CD14-positive monocyte (primary cell): Measurements from ENCODE around the gene BACH1. TPM values are rescaled to one million over a fixed set of nuclear protein-coding genes. Genes with fewer than 3 reads are reported as not detected.

ENCODE experiments used
- DNase-seq, 3 donors: peaks; one replicate each; pipeline ENCODE4 v3.0.0-alpha.2; 2011 to 2022
- H2AFZ ChIP-seq: 2 replicates; pipeline ENCODE4 v1.6.0; 2012; ENCODE audit warnings: mild to moderate bottlenecking, low read depth, low read length, inconsistent platforms; ENCODE audit not compliant: insufficient read depth, poor library complexity, severe bottlenecking
- H3K27ac ChIP-seq, 2 donors: 1 replicate in 1 of 2; 2 replicates in 1 of 2; pipeline ENCODE4 v1.5.1; 2012 to 2013; ENCODE audit warnings: low read length in 2 of 2, control low read depth in 1 of 2, inconsistent platforms in 1 of 2, low read depth in 1 of 2, mild to moderate bottlenecking in 1 of 2
- H3K27me3 ChIP-seq, 2 donors: one replicate each; pipeline versions ENCODE4 v1.6.0 to v1.6.1; 2011 to 2013; ENCODE audit warnings: low read length in 2 of 2; ENCODE audit not compliant: control insufficient read depth in 2 of 2, insufficient read depth in 2 of 2
- H3K36me3 ChIP-seq, 2 donors: replicated peaks in 1 of 2; 1 replicate in 1 of 2; 2 replicates in 1 of 2; pipeline versions ENCODE4 v1.5.1 to v1.6.1; 2012 to 2013; ENCODE audit warnings: low read length in 2 of 2, control low read depth in 1 of 2, inconsistent platforms in 1 of 2, mild to moderate bottlenecking in 1 of 2; ENCODE audit not compliant: insufficient read depth in 2 of 2, control insufficient read depth in 1 of 2
- H3K4me1 ChIP-seq, 2 donors: 1 replicate in 1 of 2; 2 replicates in 1 of 2; pipeline versions ENCODE4 v1.5.1 to v1.6.1; 2012 to 2013; ENCODE audit warnings: low read length in 2 of 2, control low read depth in 1 of 2, inconsistent platforms in 1 of 2, mild to moderate bottlenecking in 1 of 2, moderate library complexity in 1 of 2; ENCODE audit not compliant: insufficient read depth in 2 of 2, control insufficient read depth in 1 of 2
- H3K4me2 ChIP-seq: replicated peaks from 2 replicates; pipeline ENCODE3; 2012; ENCODE audit warnings: low read length, moderate library complexity, mild to moderate bottlenecking; ENCODE audit not compliant: poor library complexity, severe bottlenecking; ENCODE audit errors: extremely low read depth
- H3K4me3 ChIP-seq, 3 experiments: fragments of 200-600 bp in 1 of 3; sonication (generic) in 1 of 3; replicated peaks in 1 of 3; 1 replicate in 2 of 3; 2 replicates in 1 of 3; pipeline ENCODE4 v1.5.1; 2011 to 2013; ENCODE audit warnings: low read length in 3 of 3, mild to moderate bottlenecking in 3 of 3, control low read depth in 2 of 3, low read depth in 2 of 3, inconsistent platforms in 1 of 3, moderate library complexity in 1 of 3
- H3K79me2 ChIP-seq: 2 replicates; pipeline ENCODE4 v1.6.0; 2012; ENCODE audit warnings: mild to moderate bottlenecking, control low read depth, inconsistent platforms, low read length, moderate library complexity; ENCODE audit not compliant: insufficient read depth
- H3K9ac ChIP-seq: 2 replicates; pipeline ENCODE4 v1.6.0; 2017; ENCODE audit warnings: low read length, mild to moderate bottlenecking; ENCODE audit not compliant: insufficient read depth, poor library complexity, severe bottlenecking
- H3K9me3 ChIP-seq, 2 donors: replicated peaks in 1 of 2; 1 replicate in 1 of 2; 2 replicates in 1 of 2; pipeline versions ENCODE4 v1.5.1 to v1.6.1; 2012 to 2013; ENCODE audit warnings: low read length in 2 of 2, control low read depth in 1 of 2; ENCODE audit not compliant: control insufficient read depth in 1 of 2, insufficient read depth in 1 of 2
- H4K20me1 ChIP-seq: 2 replicates; pipeline ENCODE4 v1.6.0; 2012; ENCODE audit warnings: mild to moderate bottlenecking, low read length, control low read depth, moderate library complexity; ENCODE audit not compliant: insufficient read depth
- H3K27ac Mint-ChIP-seq, 7 donors: one replicate each; pipeline ENCODE4 v1.8.0; 2020; ENCODE audit warnings: mild to moderate bottlenecking in 7 of 7, mixed read lengths in 7 of 7, moderate library complexity in 6 of 7, inconsistent platforms in 2 of 7
- H3K27me3 Mint-ChIP-seq, 3 donors: one replicate each; pipeline ENCODE4 v1.8.0; 2021 to 2022; ENCODE audit warnings: low read depth in 3 of 3, mild to moderate bottlenecking in 3 of 3, mixed read lengths in 3 of 3, moderate library complexity in 3 of 3, inconsistent platforms in 1 of 3
- H3K36me3 Mint-ChIP-seq, 2 donors: one replicate each; pipeline ENCODE4 v1.8.0; 2020; ENCODE audit warnings: mixed read lengths in 2 of 2, inconsistent platforms in 1 of 2, mild to moderate bottlenecking in 1 of 2
- H3K4me1 Mint-ChIP-seq: one replicate; pipeline ENCODE4 v1.8.0; 2020; ENCODE audit warnings: mild to moderate bottlenecking, mixed read lengths
- H3K4me3 Mint-ChIP-seq, 2 donors: one replicate each; pipeline ENCODE4 v1.8.0; 2020; ENCODE audit warnings: mild to moderate bottlenecking in 2 of 2, mixed read lengths in 2 of 2, moderate library complexity in 1 of 2
- H3K9me3 Mint-ChIP-seq, 7 donors: one replicate each; pipeline ENCODE4 v1.8.0; 2020 to 2022; ENCODE audit warnings: mixed read lengths in 7 of 7, mild to moderate bottlenecking in 6 of 7, moderate library complexity in 6 of 7, inconsistent platforms in 2 of 7
- CTCF ChIP-seq: fragments of 200-600 bp; IDR thresholded peaks from one replicate; pipeline ENCODE4 v1.8.0; 2022; ENCODE audit warnings: antibody characterized with exemption, mild to moderate bottlenecking
- WGBS: methylation state at CpG from one replicate; pipeline ENCODE4 v1.1.5; 2013; ENCODE audit warnings: missing lambda C conversion rate; ENCODE audit not compliant: insufficient coverage; 5-methylcytosine and 5-hydroxymethylcytosine counted together
- intact Hi-C, 2 donors: fragments of 100-400 bp; cut with micrococcal nuclease; formaldehyde crosslinking; loops; one replicate each; pipeline versions ENCODE4 v1.15.0 to v1.15.1; 2023
- polyA plus RNA-seq, 3 donors: library from polyadenylated mRNA; depleted of rRNA in 1 of 3; unstranded in 2 of 3; stranded (reverse) in 1 of 3; fragments of 300-500 nt in 2 of 3; fragments of >200 nt in 1 of 3; fragmentation: Illumina TruSeq in 2 of 3; gene quantifications; 1 replicate in 2 of 3; 2 replicates in 1 of 3; pipeline ENCODE4 v1.2.3, GENCODE V29; 2012 to 2021

Gene BACH1
- polyA plus RNA-seq, 3 donors, result 69.2 to 199 (median 148) TPM

DNA sequence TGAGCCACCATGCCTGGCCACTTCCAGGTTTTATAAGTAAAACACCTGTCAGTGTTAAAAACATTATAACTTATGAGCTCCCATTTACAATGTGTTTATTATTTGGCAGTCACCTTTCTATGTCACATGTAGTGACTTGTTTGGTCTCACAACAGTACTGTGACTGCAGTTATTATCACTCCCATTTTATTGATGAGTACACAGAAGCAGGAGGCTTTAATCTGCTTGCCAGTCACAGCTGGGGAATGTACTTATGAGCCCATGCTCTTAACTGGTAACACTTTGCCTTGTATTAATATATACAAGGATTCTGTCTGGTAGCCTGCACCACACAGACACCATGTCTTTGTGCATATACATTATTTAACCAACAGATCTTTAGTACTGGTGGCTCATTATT is 31.1 kb upstream of the BACH1 start:
- intact Hi-C loops, result no loop called here
- H3K4me3 Mint-ChIP-seq, result no peak overlapping the region
- Histone ChIP-seq H3K4me2 (no peak overlapping the region), H3K79me2 (no peaks in the 10 kb centered on the region), H3K9me3 (no peaks in the 10 kb centered on the region), H3K36me3 (no peaks in the 10 kb centered on the region), H4K20me1 (no peaks in the 10 kb centered on the region), H3K4me1 (peaks cover 18 to 19% of the 10 kb centered on the region in 2 donors), H2AFZ (no peak overlapping the region), H3K9ac (no peak overlapping the region), H3K27me3 (no peaks in the 10 kb centered on the region), H3K27ac (no peak overlapping the region), H3K4me3 (no peak overlapping the region)
- DNase-seq, result no peak
- peaks cover 0 to 3% (median 1%) of the 10 kb centered on the region in 7 donors for H3K9me3 Mint-ChIP-seq
- peaks cover 0 to 2% (median 2%) of the 10 kb centered on the region in 3 donors for H3K27me3 Mint-ChIP-seq
- no peak for TF ChIP-seq CTCF
- H3K36me3 Mint-ChIP-seq, result peaks cover 2 to 3% of the 10 kb centered on the region in 2 donors
- peaks cover 26% of the 10 kb centered on the region for H3K4me1 Mint-ChIP-seq
- H3K27ac Mint-ChIP-seq, result no peak overlapping the region

GRCh38 chr21:29271927-29272333 is 26.8 kb upstream of the BACH1 start:
- H3K79me2 ChIP-seq, result no peaks in the 10 kb centered on the region
- DNase-seq, result peak; percentile 33 to 54 (median 40)
- H3K4me2 ChIP-seq, result peak overlapping the region; percentile 20
- no peak overlapping the region for H3K9ac ChIP-seq
- peak overlapping the region; percentile 67 to 74 for H3K27ac ChIP-seq
- peaks cover 19 to 27% of the 10 kb centered on the region in 2 donors for H3K4me1 ChIP-seq
- H2AFZ ChIP-seq, result peak overlapping the region; percentile 21
- H3K9me3 ChIP-seq, result no peaks in the 10 kb centered on the region
- no peaks in the 10 kb centered on the region for H4K20me1 ChIP-seq
- peak overlapping the region in 1 of 3 experiments; percentile 41 for H3K4me3 ChIP-seq
- 57% methylated on average over 5 of the region's 6 CpGs for WGBS
- peaks cover 0 to 3% (median 0%) of the 10 kb centered on the region in 7 donors for H3K9me3 Mint-ChIP-seq
- no peaks in the 10 kb centered on the region for H3K27me3 ChIP-seq
- peak overlapping the region; percentile 16 to 57 for H3K4me3 Mint-ChIP-seq
- peak overlapping the region; percentile 63 to 93 (median 87) for H3K27ac Mint-ChIP-seq
- H3K4me1 Mint-ChIP-seq, result peaks cover 28% of the 10 kb centered on the region
- TF ChIP-seq CTCF, result no peak
- H3K27me3 Mint-ChIP-seq, result peaks cover 0 to 2% (median 0%) of the 10 kb centered on the region in 3 donors
- no peaks in the 10 kb centered on the region for H3K36me3 ChIP-seq
- H3K36me3 Mint-ChIP-seq, result no peaks in the 10 kb centered on the region
- intact Hi-C loops, result no loop called here
